DMS79 (cell line): Measurements from ENCODE around the gene PALM.
"Not testable (repeated sequence)": the region's sequence is repeated elsewhere in the genome, so short reads cannot be mapped to it uniquely, and the experiment has no call there.

Source experiments
- DNase-seq: peaks from one replicate; lab custom pipeline; 2025; lab: John Stamatoyannopoulos, UW

PALM gene, protein sequence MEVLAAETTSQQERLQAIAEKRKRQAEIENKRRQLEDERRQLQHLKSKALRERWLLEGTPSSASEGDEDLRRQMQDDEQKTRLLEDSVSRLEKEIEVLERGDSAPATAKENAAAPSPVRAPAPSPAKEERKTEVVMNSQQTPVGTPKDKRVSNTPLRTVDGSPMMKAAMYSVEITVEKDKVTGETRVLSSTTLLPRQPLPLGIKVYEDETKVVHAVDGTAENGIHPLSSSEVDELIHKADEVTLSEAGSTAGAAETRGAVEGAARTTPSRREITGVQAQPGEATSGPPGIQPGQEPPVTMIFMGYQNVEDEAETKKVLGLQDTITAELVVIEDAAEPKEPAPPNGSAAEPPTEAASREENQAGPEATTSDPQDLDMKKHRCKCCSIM

DNA sequence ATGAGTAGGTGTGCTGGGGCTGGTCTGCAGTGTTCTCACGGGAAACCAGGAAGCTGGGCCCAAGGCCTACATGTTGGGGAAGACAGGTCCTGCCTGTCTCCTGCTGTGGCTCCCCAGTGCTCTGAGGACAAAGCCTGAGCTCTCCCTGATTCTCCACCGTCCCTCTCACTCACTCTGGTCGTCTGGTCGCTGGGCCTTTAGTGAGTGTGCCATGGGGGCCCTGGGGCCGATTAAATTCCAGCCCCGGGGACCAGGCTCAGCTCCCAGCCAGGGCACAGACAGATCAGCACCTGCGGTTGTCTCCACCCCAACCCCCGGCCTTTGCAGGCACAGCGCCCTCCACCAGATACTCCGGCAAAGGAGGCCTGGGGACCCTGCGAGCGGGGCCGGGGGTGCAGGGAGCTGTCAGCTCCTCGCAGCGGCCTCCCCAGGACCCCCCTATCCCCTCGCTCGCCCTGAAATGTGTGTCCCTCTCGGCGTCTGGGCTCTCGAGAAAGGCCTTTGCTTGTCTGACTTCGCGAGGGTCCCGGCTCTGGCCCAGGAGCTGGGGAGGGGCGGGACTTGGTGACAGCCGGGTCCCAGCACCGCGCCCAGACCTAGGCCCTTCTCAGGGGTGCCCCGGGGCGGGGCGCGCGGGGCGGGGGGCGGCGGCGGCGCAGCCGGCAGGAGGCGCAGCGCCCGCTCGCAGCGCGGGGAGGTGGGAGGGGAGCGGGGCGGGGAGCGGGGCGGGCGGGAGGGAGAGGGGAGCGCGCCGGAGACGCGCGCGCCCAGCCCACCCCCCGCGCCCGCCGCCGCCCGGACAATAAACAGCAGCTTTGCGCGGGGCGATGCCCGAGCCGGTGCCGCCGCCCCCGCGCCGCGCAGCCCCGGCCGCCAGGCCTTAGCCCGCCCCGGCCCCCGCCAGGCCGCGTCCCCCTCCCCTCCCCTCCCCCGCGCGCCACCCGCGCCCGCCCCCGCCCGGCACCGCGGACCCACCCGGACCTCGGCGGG, at the start of gene PALM:
Gene PALM, plus strand, starts transcription at position 782 of the 990 bp plus-strand sequence. CDS start 212 bp downstream, outside the sequence.
- peak; percentile 19 for DNase-seq

DNA sequence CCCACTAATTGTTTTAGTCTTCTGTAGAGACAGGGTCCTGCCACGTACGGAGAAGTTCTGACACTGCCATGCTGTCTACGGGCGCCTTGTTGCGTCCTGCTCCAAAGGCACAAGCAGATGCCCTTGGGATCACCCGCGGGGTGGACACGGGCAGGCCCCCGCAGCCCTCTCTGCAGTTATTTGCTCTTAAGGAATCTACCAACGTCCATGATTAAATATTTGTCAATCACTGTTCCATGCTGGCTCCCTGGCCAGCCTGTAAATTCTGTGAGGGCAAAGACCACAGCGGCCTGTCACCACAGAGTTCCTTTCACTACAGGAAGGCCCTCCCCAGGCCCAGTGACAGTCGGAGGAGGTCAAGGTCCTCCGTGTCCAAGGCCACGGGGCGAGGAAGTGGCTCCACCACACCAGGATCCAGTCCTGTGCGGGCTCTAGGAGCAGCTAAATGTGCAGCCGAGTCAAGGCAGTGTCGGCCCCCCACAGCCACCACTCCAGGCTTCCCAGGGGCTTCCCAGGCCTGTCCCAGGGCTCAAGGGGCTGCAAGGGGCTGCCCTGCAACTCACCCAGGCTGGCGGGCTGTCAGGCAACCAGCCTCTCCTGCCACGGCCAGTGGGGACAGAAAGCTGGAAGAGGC, 47.8 kb upstream of the PALM start:
- DNase-seq = no peak

DNA sequence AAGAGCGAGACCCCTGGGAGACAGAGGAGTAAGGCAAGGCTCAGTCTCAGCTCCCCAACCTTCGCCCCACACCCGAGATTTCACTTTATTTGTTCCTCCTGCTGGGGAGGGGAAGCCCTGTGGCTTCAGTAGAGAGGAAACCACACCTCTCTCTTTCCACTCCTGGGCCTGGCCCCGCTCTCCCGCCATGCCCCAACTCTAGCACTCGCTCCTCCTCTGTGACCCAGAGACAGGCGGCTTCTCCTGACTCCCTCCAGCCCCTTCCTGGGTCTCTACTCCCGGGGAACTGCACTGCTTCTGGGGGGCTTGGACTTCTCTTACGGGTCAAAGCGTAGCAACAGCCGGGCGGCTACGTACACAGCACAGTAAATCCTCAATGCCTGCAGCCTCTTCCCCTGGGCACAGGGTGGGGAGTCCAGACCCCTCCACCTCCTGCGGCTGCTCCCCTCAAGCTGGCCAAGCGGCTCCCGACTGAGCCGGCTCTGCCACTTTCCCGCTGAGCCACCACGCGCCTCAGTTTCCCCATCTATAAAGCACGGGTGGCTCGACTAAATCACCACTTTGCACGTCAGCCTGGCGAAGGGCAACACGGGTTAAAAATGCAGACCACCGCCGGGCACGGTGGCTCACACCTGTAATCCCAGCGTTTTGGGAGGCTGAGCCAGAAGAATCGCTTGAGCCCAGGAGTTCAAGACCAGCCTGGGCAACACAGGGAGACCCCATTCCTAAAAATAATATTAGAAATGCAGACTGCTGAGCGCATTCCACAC, 47.1 kb upstream of the PALM start:
- no peak for DNase-seq

DNA sequence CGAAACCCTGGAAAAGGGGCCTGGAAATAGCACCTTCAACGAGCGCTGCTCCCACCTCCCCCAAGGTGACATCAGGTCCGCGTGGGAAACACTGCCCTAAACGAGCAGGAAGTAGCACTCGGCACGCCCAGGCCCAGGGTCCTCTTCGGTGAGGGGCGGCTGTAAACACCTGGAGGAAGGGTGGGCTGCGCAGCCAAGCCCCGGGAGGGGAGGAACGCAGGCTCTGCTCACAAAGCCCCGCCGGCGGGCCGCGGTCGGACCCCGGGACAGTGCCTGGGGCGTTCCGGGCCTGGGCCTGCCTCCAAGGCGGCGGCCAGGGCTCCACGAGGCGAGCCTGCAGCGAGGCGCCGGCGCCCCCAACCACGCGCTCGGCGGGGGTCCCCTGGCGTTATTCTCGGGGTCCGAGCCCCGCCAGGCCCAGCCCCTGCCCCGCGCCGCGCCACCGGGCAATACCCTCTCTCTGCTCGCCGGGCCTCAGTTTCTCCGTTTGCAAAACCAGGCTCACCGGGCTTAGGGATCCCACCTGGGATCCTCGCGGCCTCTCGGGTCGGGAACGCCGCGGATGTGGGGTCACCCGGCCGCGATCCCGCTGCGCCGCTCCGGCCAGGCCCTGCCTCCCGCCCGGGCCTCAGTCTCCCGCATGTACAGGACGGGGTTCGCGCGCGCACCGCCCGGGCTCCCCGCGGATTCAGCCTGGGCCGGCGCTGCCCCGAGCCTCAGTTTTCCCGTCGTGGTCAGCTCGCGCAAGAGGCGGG, 46.4 kb upstream of the PALM start:
- DNase-seq = no peak

DNA sequence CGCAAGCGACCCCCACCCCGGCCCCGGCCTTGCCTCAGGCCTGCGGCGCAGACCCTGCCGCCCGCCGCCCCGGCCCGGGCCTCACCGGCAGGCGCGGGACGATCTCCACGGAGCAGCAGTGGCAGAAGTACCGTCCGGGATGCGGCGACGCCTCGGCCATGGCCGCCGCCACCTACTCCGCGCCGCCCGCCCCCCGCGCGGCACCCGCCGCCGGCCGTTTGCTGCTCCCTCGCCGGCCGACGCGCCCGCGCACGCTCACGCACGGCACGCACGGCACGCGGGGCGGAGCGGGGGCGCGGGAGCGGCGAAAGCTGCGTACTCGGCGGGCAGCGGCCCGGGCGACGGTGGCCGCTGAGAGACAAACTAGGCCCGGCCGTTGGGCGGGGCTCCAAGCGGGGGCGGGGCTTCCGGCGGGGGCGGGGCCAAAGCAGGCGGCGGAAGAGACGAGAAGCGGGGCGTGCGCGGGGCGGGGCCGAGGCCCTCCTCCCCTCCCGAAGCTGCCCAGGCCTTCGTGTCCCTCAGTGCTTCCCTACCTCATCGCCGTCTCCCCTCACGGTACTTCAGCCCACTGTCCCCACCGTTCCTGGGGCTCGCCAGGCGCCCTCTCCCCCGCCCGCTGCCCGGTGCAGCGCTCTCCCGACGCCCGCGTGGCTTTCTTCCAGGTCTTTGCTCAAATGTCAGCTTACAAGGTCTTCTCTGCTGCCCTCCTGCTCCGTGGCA, 45.6 kb upstream of the PALM start, which contains the start of gene RNF126:
Gene RNF126, minus strand, starts transcription at position 253 of the 720 bp plus-strand sequence. Its CDS starts 93 bp downstream, at position 160.
- peak; percentile 76 for DNase-seq

DNA sequence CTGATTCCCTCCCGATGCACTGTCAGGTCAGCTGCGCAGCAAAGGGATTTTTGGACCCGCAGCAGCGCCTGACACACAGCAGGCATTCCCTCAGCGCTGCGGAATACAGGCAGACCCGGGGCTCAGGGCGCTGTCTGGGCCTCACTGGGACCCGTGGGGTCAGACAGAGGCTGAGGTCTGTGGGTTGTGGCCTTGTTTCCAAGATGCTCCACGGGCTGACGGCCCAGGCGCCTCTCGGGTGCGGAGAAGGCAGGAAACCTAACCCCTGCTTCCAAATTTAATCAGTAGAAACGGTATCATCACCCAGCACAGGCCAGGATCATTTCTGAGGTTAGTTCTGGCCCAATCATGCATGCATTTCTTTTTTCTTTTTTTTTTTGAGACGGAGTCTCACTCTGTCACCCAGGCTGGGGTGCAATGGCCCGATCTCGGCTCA, 45.0 kb upstream of the PALM start:
- no peak for DNase-seq

DNA sequence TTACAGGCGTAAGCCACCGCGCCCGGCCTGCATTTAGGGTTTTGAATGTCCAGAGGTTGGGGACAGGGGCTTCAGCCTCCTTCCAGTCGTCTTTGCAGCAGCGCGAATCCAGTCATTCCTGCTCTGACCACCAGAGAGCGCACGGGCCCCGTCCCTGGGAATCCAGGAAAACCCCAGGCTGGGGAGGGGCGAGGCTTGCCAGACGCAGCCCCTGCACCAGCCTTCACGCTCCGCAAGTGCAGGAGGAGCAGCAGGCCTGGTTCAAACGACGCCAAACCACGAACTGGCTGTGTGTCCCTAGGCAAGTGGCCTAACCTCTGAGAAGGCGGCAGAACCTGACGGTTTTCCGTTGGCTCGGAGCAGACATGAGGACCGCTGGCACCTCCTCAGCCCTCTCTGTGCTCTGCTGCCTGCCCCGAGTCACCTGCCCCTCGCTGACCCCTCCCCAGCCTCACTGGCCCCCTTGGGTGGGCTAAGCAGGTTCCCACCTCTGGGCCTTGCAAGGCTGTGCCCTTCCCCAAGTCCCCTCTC, 43.8 kb upstream of the PALM start:
- peak; percentile 70 for DNase-seq

DNA sequence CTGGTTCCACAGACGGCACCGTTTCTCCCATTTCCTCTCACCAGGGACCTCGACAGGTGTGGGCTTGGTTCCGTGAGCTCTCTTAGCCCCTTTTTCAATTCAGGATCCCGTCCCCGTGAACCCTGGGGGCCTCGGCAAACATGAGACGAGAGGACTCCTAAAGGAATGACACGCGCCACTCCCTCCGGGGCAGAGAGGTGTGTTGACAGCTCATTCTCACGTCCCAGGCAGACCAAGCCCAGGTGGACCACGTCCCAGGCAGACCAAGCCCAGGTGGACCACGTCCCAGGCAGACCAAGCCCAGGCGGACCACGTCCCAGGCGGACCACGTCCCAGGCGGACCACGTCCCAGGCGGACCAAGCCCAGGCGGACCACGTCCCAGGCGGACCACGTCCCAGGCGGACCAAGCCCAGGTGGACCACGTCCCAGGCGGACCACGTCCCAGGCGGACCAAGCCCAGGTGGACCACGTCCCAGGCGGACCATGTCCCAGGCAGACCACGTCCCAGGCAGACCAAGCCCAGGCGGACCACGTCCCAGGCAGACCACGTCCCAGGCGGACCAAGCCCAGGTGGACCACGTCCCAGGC, 41.7 kb upstream of the PALM start:
- DNase-seq = not testable (repeated sequence)

DNA sequence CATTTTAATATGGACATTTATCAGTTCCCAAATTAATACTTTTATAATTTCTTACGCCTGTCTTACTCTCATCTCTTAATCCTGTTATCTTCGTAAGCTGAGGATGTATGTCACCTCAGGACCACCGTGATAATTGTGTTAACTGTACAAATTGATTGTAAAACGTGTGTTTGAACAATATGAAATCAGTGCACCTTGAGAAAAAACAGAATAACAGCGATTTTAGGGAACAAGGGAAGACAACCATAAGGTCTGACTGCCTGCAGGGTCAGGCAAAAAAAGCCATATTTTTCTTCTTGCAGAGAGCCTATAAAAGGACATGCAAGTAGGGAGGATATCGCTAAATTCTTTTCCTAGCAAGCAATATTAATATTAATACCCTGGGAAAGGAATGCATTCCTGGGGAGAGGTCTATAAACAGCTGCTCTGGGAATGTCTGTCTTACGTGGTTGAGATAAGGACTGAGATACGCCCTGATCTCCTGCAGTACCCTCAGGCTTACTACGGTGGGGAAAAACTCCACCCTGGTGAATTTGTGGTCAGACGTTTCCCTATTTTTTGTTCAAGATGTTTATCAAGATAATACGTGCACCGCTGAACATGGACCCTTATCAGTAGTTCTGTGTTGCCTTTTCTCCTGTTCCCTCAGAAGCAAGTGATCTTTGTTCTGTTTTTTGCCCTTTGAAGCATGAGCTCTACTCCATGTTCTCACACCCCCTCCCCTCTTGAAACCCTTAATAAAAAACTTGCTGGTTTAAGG, 39.9 kb upstream of the PALM start:
- not testable (repeated sequence) for DNase-seq

DNA sequence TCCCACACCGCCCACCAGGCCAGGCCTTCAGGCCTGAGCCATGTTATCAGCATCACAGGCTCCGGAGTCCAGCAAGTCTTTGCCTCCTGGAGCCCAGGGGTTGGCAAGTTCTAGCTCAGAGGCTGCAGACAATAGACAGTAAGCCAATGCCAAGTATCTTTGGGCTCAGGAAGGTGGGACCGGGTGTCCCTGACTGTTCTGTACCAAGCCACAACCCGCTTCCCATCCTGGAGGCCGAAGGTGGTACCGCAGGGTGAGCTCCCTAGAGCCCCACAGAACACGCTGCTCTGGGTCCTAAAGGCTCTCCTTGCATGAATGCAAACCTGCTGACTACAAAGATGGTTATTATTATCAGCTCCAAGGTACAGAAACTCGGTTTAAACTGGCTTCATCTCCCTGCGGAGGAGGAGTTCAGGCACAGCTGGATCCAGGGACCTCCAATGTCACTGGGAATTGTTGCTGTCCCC, 38.1 kb upstream of the PALM start:
- no peak for DNase-seq

DNA sequence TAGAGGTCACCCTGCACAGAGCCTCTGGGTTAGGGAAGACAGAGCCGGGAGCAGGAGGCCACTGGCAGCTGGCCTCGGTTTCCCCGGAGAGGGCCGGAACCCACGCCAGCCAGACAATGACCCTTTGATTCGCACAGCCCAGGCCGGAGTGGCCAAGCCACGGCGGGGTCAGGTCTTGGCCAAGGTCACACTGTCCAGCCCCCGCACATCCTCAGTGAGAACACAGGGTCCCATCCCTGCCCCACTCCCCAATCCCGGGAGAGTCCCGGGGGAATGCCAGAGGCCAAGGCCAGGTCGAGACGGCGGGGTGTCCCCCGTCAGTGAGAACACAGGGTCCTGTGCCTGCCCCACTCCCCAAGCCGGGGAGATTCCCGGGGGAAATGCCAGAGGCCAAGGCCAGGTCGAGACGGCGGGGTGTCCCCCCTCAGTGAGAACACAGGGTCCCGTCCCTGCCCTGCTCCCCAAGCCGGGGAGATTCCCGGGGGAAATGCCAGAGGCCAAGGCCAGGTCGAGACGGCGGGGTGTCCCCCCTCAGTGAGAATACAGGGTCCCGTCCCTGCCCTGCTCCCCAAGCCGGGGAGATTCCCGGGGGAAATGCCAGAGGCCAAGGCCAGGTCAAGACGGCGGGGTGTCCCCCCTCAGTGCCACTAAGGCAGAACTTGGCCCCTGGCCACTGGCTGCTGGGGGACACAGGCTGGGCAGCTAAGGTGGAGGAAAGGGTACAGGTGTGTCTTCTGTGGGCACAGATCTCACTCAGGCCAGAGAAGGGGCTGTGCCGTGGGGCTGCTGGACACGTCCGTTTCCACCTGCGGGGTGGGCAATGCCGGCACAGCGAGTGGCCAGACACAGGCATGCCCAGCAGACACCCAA, 34.2 kb upstream of the PALM start:
- no peak for DNase-seq

DNA sequence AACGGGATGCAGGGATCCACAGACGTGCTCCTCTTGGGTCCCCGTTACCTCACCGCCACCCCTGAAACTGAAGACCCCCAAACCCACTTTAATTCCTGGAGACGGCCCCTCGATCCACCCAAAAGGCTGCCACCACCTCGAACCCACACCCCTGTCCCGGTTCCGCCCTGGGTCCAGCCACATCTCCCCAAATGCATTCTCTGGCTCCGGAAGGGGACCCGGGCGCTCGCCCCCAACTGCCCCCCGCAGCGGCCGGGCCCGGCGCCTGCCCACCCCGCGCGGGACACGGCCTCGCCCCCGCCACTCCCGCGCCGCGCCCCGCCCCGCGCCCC, 32.8 kb upstream of the PALM start:
- no peak for DNase-seq

DNA sequence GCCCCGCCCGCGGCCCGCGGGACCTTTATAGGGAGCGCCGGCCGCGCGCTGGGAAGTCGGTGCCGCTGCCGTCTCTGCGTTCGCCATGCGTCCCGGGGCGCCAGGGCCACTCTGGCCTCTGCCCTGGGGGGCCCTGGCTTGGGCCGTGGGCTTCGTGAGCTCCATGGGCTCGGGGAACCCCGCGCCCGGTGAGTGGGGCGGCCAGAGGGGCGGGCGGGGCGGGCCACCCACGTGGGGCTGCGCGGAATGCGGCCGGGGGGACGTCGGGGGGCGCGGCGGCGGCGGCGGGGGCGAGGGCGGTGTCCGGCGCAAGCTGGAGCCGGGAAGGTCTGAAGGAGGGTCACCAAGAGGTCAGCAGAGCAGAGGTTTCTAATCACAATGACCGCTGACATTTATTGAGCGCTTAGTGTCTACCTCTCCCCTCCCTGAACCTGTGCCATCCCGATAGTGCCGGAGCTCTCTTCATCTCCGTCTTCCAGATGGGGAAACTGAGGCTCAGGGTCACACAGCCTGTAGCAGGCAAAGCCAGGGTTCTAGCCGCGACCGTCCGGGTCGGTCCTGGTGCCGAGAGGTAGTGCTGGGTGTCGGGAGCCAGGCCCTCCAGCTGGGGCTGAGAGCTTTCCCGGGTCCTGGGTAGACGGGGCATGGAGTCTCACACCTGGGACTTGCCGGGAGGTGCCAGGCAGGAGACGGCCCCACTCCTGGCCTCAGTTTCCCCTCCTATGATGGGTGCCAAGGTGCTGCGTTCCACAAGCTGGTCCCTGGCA, 32.2 kb upstream of the PALM start, which contains the start of gene FSTL3:
Gene FSTL3, plus strand, starts transcription at position 54 of the 767 bp plus-strand sequence. Its CDS starts 32 bp downstream, at position 86.
- no peak for DNase-seq

DNA sequence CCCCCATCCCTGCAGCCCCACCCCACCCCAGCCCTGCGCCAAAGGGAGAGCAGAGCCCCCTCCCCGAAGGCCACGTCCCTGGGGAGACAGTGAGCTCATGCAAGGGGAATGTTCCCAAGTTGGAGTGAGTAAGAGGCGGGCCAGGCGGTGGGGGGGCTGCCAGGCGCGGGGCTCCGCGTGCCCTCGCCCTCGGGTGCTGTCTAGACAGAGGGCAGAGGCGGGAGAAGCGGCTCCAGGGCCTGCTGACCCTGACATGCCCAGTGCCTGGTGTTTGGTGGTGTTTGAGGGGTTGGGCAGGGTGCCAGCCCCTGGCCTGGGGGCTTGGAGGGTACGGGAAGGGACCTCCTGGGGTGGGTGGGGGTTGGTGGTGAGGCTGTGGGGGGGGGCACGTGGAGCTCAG, 31.5 kb upstream of the PALM start:
- no peak for DNase-seq

DNA sequence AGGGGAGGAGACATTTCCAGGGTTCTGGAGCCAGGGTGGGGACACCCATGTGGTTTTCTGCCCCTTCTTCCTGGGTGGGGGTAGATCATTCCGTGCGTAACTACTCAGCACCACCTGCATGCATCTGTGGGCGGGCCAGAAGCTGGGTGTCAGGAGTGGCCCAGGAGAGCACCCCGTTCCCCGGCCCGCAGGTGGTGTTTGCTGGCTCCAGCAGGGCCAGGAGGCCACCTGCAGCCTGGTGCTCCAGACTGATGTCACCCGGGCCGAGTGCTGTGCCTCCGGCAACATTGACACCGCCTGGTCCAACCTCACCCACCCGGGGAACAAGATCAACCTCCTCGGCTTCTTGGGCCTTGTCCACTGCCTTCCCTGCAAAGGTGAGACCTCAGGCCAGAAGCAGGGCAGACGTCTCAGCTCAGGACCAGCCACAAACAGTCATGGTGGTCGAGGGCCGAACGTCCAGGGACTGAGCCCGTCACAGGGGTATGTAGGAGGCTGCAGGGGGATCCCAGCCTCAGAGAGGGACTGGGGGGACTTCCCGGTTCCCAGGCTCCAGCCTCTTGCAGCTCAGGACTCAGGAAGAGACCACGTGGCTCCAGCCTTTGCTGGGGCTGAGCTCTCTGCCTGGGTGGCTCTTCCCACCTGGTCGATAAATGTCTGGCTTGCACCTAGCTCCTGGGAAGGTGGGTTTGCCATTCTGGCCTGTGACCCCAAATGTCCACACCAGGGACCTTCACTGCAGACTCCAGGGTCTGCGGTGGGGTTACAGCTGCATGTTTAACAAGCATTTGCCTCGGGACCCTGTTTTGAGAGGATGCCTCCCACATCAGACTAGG, 30.9 kb upstream of the PALM start:
- peak; percentile 21 for DNase-seq
